GM21576 (cell line): ENCODE results near the gene ERF.
A peak's percentile ranks its signal among the peaks of the same experiment; 100 is the strongest.
"Not testable (repeated sequence)": the region's sequence is repeated elsewhere in the genome, so short reads cannot be mapped to it uniquely, and the experiment has no call there.

Experiments used
- ATAC-seq: cut with Tn5 transposase; IDR thresholded peaks from one replicate; pipeline ENCODE4 v1.9.1; 2021; ENCODE audit warnings: mild to moderate bottlenecking, moderate library complexity; ENCODE audit not compliant: unreplicated experiment

ERF gene

GRCh38 chr19:42275517-42275916 is 20.6 kb upstream of the ERF start:
- no peak for ATAC-seq

DNA sequence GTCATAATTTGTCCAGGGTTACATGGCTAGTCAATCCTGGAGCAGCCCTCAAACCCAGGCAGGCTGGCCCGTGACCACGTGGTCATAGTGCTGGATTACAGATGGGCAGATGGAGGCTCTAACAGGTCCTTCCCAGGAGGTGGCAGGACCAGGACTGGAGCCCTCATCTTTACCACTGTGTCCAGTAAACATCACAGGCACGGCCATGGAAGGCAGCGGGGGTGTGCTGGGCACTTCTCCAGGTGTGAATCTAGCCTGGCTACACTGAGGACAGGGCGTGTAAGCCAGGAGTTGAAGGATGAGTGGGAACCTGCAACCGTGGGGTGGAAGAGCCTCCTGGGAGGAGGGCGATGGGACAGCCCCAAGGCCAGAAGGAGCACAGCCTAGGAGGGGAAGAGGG is 20.2 kb upstream of the ERF start:
- no peak for ATAC-seq

- no peak for ATAC-seq
Observed at GRCh38 chr19:42274065-42274682, 19.2 kb upstream of the ERF start.

- ATAC-seq: no peak
Observed at GRCh38 chr19:42273407-42274064, 18.6 kb upstream of the ERF start.

DNA sequence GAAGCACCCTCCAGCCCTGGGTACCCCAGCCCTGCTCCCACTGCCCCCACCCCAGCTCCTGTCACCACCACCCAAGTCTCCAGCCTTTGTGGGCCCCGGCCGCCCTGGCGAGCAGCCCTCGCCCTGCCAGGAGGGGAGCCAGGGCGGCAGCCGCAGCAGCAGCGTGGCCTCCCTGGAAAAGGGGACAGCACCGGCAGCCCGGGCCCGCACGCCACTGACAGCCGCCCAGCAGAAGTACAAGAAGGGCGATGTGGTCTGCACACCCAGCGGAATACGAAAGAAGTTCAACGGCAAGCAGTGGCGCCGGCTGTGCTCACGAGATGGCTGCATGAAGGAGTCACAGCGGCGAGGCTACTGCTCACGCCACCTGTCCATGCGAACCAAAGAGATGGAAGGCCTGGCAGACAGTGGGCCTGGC is 18.1 kb upstream of the ERF start:
- no peak for ATAC-seq

DNA sequence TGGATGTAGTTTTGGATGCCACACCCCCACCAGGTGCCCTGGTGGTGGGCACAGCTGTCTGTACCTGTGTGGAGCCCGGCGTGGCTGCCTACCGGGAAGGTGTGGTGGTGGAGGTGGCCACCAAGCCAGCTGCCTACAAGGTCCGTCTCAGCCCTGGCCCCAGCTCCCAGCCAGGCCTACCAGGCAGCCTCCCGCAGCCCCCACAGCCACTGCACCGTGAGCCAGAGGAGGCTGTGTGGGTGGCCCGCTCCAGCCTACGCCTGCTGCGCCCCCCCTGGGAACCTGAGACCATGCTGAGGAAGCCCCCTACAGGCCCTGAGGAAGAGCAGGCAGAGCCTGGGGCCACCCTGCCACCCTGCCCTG is 17.6 kb upstream of the ERF start:
- no peak for ATAC-seq

DNA sequence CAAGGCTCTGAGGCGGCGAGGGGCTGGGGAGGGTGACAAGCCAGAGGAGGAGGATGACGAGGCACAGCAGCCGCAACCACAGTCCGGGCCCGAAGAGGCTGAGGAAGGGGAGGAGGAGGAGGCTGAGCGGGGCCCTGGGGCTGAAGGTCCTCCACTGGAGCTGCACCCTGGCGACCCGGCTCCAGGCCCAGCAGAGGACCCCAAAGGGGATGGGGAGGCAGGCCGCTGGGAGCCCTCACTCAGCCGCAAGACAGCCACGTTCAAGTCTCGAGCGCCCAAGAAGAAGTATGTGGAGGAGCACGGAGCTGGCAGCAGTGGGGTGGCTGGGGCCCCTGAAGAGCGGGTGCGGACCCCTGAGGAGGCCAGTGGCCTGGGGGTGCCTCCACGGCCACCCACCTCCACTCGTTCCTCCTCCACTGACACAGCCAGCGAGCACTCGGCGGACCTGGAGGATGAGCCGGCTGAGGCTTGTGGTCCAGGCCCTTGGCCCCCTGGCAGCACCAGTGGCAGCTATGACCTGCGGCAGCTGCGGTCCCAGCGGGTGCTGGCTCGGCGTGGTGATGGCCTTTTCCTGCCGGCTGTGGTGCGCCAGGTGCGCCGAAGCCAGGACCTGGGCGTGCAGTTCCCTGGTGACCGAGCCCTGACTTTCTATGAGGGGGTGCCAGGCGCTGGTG is 17.1 kb upstream of the ERF start:
- no peak for ATAC-seq

GRCh38 chr19:42271045-42271419 is 16.1 kb upstream of the ERF start:
- ATAC-seq: no peak

- no peak for ATAC-seq
Observed at GRCh38 chr19:42270346-42271044, 15.6 kb upstream of the ERF start.

DNA sequence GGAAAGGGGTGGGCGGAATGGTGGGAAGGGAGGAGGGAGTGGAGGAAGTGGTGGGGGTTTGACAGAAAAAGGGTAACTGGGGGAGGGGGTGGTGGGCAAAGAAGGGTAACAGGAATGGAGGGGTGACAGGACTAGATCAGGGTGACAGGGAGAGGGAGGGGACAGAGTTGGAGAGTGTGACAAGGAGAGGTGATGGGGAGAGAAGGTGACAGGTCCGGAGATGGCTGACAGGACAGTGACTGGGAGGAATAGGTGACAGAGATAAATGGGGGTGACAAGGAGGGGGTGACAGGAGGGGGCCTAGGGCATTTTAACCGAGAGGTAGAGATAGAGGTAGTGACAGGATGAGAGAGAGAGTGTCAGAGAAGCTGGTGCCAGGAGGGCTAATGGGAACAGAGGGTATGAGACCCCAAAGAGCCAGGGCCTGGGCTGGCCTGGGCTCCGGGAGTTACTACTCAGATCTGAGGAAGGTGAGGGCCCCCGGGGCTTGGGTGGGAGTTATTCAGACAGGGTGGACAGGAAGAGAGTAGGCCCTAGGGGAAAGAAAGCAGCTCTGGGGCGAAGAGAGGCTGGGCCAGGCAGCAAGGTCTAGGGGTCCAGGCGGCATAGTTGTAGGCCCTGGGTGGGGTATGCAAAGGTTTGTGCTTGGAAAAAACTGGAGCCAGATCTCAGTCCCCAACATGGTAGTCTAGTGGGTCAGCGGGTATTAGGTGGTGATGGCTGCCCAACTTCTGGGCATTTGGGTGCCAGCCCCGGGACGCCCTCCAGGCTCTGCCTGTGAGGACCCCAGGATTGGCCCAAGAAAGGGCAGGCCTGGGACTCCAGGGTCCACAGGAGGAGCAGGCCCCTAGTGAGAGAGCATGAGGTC is 14.8 kb upstream of the ERF start:
- no peak for ATAC-seq

GRCh38 chr19:42268704-42269477 is 14.0 kb upstream of the ERF start, which contains the start of gene CIC:
CIC (plus strand) TSS chr19:42269252; CDS start chr19:42271784, 2,532 bp downstream.
- ATAC-seq: peak; percentile 71

GRCh38 chr19:42268142-42268703 is 13.3 kb upstream of the ERF start:
- peak; percentile 52 for ATAC-seq

- ATAC-seq: no peak
Observed at GRCh38 chr19:42267644-42268141, 12.8 kb upstream of the ERF start.

DNA sequence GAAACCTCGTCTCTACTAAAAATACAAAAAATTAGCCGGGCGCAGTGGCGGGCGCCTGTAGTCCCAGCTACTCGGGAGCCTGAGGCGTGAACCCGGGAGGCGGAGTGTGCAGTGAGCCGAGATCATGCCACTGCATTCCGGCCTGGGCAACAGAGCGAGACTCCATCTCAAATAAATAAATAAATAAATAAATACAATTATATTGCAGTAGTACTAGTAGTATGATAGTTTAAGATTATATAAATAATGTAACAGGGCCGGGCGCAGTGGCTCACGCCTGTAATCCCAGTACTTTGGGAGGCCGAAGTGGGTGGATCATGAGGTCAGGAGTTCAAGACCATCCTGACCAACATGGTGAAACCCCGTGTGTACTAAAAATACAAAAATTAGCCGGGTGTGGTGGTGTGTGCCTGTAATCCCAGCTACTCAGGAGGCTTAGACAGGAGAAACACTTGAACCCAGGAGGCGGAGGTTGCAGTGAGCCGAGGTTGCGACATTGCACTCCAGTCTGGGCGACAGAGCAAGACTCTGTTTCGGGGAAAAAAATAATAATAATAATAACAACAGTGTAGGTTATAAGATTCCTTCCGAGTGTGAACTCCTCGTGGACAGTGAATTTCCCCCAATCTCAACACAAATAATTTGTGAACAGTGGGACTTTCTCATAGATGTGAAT is 12.1 kb upstream of the ERF start:
- not testable (repeated sequence) for ATAC-seq

DNA sequence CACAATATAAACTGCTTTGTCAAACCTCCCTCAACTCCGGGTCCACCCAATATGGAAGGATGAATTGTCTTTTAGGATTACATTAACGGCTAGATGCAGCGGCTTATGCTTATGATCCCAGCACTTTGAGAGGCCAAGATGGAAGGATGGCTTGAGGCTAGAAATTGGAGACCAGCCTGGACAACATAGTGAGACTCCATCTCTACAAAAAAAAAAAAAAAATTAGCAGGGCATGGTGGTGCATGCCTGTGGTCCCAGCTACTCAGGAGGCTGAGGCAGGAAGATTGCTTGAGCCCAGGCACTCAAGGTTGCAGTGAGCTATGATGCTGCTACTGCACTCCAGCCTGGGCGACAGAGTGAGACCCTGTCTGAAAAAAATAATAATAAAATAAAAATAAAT is 11.2 kb upstream of the ERF start:
- not testable (repeated sequence) for ATAC-seq

- ATAC-seq: no peak
Observed at GRCh38 chr19:42261763-42262162, 6.8 kb upstream of the ERF start.

DNA sequence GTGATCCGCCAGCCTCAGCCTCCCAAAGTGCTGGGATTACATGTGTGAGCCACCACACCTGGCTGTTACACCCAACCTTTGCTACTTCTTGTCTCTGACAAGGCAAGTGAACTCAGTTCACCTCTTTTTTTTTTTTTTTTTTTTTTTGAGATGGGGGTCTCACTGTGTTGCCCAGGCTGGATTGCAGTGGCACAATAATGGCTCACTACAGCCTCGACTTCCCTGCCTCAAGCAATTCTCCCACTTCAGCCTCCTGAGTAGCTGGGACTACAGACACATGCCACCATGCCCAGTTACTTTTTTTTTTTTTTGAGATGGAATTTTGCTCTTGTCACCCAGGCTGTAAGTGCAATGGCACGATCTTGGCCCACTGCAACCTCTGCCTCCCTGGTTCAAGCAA is 2.9 kb upstream of the ERF start:
- ATAC-seq: not testable (repeated sequence)

GRCh38 chr19:42255766-42256745 is 1.1 kb upstream of the ERF start:
- ATAC-seq: no peak
